Measurements from ENCODE around the gene DOCK1. TPM values are rescaled to one million over a fixed set of nuclear protein-coding genes. Genes with fewer than 3 reads are reported as not detected.

DOCK1 gene
- total RNA-seq, 2 experiments from 2014 or later, result not detected

DNA sequence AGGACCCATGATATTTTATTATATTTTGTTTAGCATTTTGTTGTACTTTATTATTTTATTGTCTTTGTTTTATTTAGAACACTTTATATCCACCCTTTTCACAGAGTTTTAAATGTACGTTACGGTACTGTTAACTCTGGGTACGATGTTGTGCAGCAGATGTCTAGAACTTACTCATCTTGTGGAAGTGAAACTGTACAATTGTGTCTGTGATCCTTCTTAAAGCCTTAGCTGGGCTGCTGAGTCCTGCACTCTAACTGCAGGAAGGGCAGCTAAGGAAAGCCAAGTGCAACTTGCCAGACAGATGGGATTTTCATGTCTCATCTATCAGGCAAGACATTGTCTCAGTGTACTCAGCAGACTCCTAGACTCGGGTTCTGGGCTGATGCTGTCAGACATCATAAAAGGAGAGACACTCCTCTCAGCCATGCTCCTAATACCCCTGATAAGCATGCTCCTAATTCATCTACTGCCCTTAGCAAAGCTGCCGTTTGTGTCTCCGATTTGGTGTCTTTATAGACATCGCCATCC lies 305.8 kb downstream of the DOCK1 start:
- no peaks in the 10 kb centered on the region for H3K4me1 ChIP-seq (ENCODE audit: insufficient read depth, low read length)
- CTCF ChIA-PET, result no interaction called here

DNA sequence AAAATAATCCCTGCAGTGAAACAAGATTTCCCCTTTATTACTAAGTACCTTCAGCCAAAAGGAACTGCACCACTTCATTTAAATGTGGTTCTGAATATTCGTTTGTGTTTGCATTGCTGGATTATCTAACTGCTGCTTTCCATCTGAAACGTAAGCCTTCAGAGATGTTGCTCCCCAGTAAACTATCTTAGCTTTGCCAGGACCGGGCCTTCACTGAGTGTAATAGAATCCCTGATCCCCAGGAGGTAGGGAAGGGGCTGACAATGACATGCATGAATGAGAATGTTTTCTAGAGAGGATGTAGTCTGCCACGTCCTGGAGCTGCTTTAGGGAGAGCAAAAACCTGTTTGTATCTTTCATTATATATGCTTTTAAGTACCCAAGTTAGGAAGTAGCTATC lies 310.6 kb downstream of the DOCK1 start:
- Histone ChIP-seq H3K36me3 (ENCODE audit: insufficient read depth, low read length) (no peaks in the 10 kb centered on the region), H3K27ac (ENCODE audit: low read depth in 1 of 2, low read length in 2 of 2) (no peak overlapping the region), H3K4me1 (ENCODE audit: insufficient read depth, low read length) (no peaks in the 10 kb centered on the region), H3K27me3 (ENCODE audit: control insufficient read depth in 1 of 2, insufficient read depth in 2 of 2, low read length in 2 of 2) (no peaks in the 10 kb centered on the region), H3K9me3 (ENCODE audit: control insufficient read depth in 1 of 2, insufficient read depth in 1 of 2, low read length in 2 of 2) (no peaks in the 10 kb centered on the region), H3K4me3 (ENCODE audit: low read length) (no peak overlapping the region)
- no peaks in the 10 kb centered on the region for H3K36me3 Mint-ChIP-seq (ENCODE audit: low read depth)
- no peaks in the 10 kb centered on the region for H3K4me1 Mint-ChIP-seq (ENCODE audit: low read depth)
- no peak overlapping the region for H3K4me3 Mint-ChIP-seq
- ChIA-PET CTCF (no interaction called here), POLR2A (no interaction called here)
- H3K9me3 Mint-ChIP-seq, result no peaks in the 10 kb centered on the region
- no peak overlapping the region for H3K27ac Mint-ChIP-seq
- intact Hi-C loops (cut with DNase I, micrococcal nuclease), result no loop called here
- ATAC-seq (ENCODE audit: poor library complexity) (no peak), DNase-seq (no peak)
- peaks cover 7% of the 10 kb centered on the region for H3K27me3 Mint-ChIP-seq
- TF ChIP-seq, protein P1, sequence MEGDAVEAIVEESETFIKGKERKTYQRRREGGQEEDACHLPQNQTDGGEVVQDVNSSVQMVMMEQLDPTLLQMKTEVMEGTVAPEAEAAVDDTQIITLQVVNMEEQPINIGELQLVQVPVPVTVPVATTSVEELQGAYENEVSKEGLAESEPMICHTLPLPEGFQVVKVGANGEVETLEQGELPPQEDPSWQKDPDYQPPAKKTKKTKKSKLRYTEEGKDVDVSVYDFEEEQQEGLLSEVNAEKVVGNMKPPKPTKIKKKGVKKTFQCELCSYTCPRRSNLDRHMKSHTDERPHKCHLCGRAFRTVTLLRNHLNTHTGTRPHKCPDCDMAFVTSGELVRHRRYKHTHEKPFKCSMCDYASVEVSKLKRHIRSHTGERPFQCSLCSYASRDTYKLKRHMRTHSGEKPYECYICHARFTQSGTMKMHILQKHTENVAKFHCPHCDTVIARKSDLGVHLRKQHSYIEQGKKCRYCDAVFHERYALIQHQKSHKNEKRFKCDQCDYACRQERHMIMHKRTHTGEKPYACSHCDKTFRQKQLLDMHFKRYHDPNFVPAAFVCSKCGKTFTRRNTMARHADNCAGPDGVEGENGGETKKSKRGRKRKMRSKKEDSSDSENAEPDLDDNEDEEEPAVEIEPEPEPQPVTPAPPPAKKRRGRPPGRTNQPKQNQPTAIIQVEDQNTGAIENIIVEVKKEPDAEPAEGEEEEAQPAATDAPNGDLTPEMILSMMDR (IDR thresholded peaks at IDR 0.05), result no peak

More for the DNA sequence above, 305.8 kb downstream of the DOCK1 start:
- intact Hi-C loops (cut with DNase I, micrococcal nuclease), result no loop called here
- Mint-ChIP-seq H3K27me3 (no peaks in the 10 kb centered on the region), H3K27ac (no peak overlapping the region), H3K36me3 (ENCODE audit: low read depth) (no peaks in the 10 kb centered on the region), H3K4me3 (no peak overlapping the region), H3K9me3 (no peaks in the 10 kb centered on the region), H3K4me1 (ENCODE audit: low read depth) (no peaks in the 10 kb centered on the region)
- TF ChIP-seq, protein P1 (IDR thresholded peaks at IDR 0.05), result no peak
- H3K4me3 ChIP-seq (ENCODE audit: low read length), result no peak overlapping the region
- H3K36me3 ChIP-seq (ENCODE audit: insufficient read depth, low read length), result no peaks in the 10 kb centered on the region
- DNase-seq, result no peak
- POLR2A ChIA-PET, result no interaction called here
- peaks cover 0 to 3% of the 10 kb centered on the region in 2 experiments for H3K9me3 ChIP-seq (ENCODE audit: control insufficient read depth in 1 of 2, insufficient read depth in 1 of 2, low read length in 2 of 2)
- no peaks in the 10 kb centered on the region for H3K27me3 ChIP-seq (ENCODE audit: control insufficient read depth in 1 of 2, insufficient read depth in 2 of 2, low read length in 2 of 2)
- ATAC-seq (ENCODE audit: poor library complexity), result no peak
- H3K27ac ChIP-seq (ENCODE audit: low read depth in 1 of 2, low read length in 2 of 2), result no peak overlapping the region

DNA sequence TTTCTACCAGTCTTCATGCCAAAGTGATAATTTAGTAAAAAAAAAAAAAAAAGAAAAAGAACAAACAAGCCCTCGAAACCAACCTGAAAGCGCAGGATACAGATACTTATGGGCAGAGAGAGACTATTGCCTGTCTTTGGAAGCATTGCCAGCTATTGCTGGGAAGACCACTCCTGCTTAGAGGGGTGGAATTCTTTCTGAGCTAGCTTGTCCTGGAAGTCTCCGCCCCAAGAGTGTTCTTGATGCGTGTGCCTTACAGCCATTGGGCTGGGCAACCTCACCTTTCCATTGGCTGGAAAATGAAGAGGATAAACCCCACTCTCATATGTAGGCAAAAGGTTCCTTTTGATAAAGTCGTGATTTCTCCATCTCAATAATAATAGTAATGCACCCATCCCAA lies 311.0 kb downstream of the DOCK1 start:
- Histone ChIP-seq H3K27ac (ENCODE audit: low read depth in 1 of 2, low read length in 2 of 2) (no peak overlapping the region), H3K9me3 (ENCODE audit: control insufficient read depth in 1 of 2, insufficient read depth in 1 of 2, low read length in 2 of 2) (no peaks in the 10 kb centered on the region), H3K4me3 (ENCODE audit: low read length) (no peak overlapping the region), H3K36me3 (ENCODE audit: insufficient read depth, low read length) (no peaks in the 10 kb centered on the region), H3K27me3 (ENCODE audit: control insufficient read depth in 1 of 2, insufficient read depth in 2 of 2, low read length in 2 of 2) (no peaks in the 10 kb centered on the region), H3K4me1 (ENCODE audit: insufficient read depth, low read length) (no peaks in the 10 kb centered on the region)
- DNase-seq (no peak), ATAC-seq (ENCODE audit: poor library complexity) (no peak)
- ChIA-PET POLR2A (no interaction called here), CTCF (no interaction called here)
- H3K4me1 Mint-ChIP-seq (ENCODE audit: low read depth), result no peaks in the 10 kb centered on the region
- intact Hi-C loops (cut with DNase I, micrococcal nuclease), result no loop called here
- H3K4me3 Mint-ChIP-seq, result no peak overlapping the region
- TF ChIP-seq, protein P1 (IDR thresholded peaks at IDR 0.05), result no peak
- peaks cover 10% of the 10 kb centered on the region for H3K27me3 Mint-ChIP-seq
- no peaks in the 10 kb centered on the region for H3K9me3 Mint-ChIP-seq
- no peak overlapping the region for H3K27ac Mint-ChIP-seq
- H3K36me3 Mint-ChIP-seq (ENCODE audit: low read depth), result no peaks in the 10 kb centered on the region
